Smooth muscle cell (in vitro differentiated cells): ENCODE measurements around the gene TAAR6. TPM values are rescaled to one million over a fixed set of nuclear protein-coding genes. Genes with fewer than 3 reads are reported as not detected.

Experiments
- DNase-seq: peaks from one replicate; lab custom pipeline; 2025; ENCODE audit not compliant: unreplicated experiment; lab: John Stamatoyannopoulos, UW
- H2AFZ ChIP-seq: fragments of 200-600 bp; sonication (generic); 2 replicates; pipeline ENCODE4 v1.6.0; 2016; ENCODE audit warnings: antibody characterized with exemption, low read depth, mild to moderate bottlenecking
- H3F3A ChIP-seq: fragments of 200-600 bp; sonication (generic); 2 replicates; pipeline ENCODE4 v1.6.0; 2017; ENCODE audit warnings: antibody characterized with exemption, low read depth
- H3K27ac ChIP-seq: fragments of 200-600 bp; sonication (generic); 2 replicates; pipeline ENCODE4 v1.5.1; 2016; ENCODE audit warnings: low read depth, mild to moderate bottlenecking
- H3K27me3 ChIP-seq: fragments of 200-600 bp; sonication (generic); 2 replicates; pipeline ENCODE4 v1.6.1; 2016; ENCODE audit warnings: low read depth, mild to moderate bottlenecking
- H3K36me3 ChIP-seq: fragments of 200-600 bp; sonication (generic); 2 replicates; pipeline ENCODE4 v1.5.1; 2016; ENCODE audit warnings: low read depth
- H3K4me1 ChIP-seq: fragments of 200-600 bp; sonication (generic); 2 replicates; pipeline ENCODE4 v1.5.1; 2016; ENCODE audit warnings: low read depth
- H3K4me2 ChIP-seq: fragments of 200-600 bp; sonication (generic); 2 replicates; pipeline ENCODE4 v1.6.0; 2016; ENCODE audit warnings: mild to moderate bottlenecking
- H3K4me3 ChIP-seq: fragments of 200-600 bp; sonication (generic); 2 replicates; pipeline ENCODE4 v1.5.1; 2016; ENCODE audit warnings: mild to moderate bottlenecking
- H3K79me2 ChIP-seq: fragments of 200-600 bp; sonication (generic); 2 replicates; pipeline ENCODE4 v1.6.0; 2016; ENCODE audit warnings: low read depth, mild to moderate bottlenecking
- H3K9ac ChIP-seq: fragments of 200-600 bp; sonication (generic); 2 replicates; pipeline ENCODE4 v1.6.0; 2016; ENCODE audit warnings: low read depth
- H3K9me3 ChIP-seq: fragments of 200-600 bp; sonication (generic); replicated peaks from 2 replicates; pipeline ENCODE4 v1.5.1; 2016; ENCODE audit warnings: low read depth
- H4K20me1 ChIP-seq: fragments of 200-600 bp; sonication (generic); 2 replicates; pipeline ENCODE4 v1.6.0; 2016; ENCODE audit warnings: low read depth
- WGBS: methylation state at CpG from one replicate; pipeline ENCODE4 v1.1.7; 2016; ENCODE audit warnings: low lambda C conversion rate; 5-methylcytosine and 5-hydroxymethylcytosine counted together
- polyA plus RNA-seq: library from polyadenylated mRNA; unstranded; fragments of >200 nt; fragmentation: Nextera tagmentation; extraction: Ambion mirVana; gene quantifications from 2 replicates; pipeline ENCODE4 v1.2.1, GENCODE V29; 2016
- total RNA-seq: library from RNA; depleted of rRNA; stranded (reverse); fragments of >200 nt; gene quantifications from 2 replicates; pipeline ENCODE4 v1.2.3, GENCODE V29; 2014
- TF ChIP-seq, protein P1 (sequence below): fragments of 200-600 bp; sonication (generic); IDR thresholded peaks from 2 replicates; pipeline ENCODE4 v1.5.1; 2017; ENCODE audit warnings: borderline replicate concordance, mild to moderate bottlenecking, antibody characterized with exemption; ENCODE audit not compliant: insufficient read depth, poor library complexity, severe bottlenecking

The TAAR6 gene
- not detected in 2 replicates for total RNA-seq
- polyA plus RNA-seq, result not detected in 2 replicates

DNA sequence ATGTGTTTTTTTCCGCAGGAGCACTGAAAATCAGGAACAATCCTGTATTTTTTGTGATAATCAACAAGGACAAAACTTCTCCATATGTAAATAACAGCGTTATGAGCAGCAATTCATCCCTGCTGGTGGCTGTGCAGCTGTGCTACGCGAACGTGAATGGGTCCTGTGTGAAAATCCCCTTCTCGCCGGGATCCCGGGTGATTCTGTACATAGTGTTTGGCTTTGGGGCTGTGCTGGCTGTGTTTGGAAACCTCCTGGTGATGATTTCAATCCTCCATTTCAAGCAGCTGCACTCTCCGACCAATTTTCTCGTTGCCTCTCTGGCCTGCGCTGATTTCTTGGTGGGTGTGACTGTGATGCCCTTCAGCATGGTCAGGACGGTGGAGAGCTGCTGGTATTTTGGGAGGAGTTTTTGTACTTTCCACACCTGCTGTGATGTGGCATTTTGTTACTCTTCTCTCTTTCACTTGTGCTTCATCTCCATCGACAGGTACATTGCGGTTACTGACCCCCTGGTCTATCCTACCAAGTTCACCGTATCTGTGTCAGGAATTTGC is at the start of gene TAAR6:
TSS of gene TAAR6 (plus strand) at position 102 of the 557 bp plus-strand sequence. CDS start at position 102, 0 bp downstream.
- no peak for DNase-seq
- Histone ChIP-seq H2AFZ (no peak within 1 kb of the TSS), H3K4me1 (no peaks in the 10 kb centered on the region), H3K9me3 (no peaks in the 10 kb centered on the region), H3K79me2 (no peaks in the 10 kb centered on the region), H3K4me2 (no peak within 1 kb of the TSS), H3K27me3 (peaks cover 13% of the 10 kb centered on the region), H4K20me1 (no peaks in the 10 kb centered on the region), H3F3A (no peaks in the 10 kb centered on the region), H3K9ac (no peak within 1 kb of the TSS), H3K27ac (no peak within 1 kb of the TSS), H3K4me3 (no peak within 1 kb of the TSS), H3K36me3 (no peaks in the 10 kb centered on the region)
- TF ChIP-seq, protein P1, sequence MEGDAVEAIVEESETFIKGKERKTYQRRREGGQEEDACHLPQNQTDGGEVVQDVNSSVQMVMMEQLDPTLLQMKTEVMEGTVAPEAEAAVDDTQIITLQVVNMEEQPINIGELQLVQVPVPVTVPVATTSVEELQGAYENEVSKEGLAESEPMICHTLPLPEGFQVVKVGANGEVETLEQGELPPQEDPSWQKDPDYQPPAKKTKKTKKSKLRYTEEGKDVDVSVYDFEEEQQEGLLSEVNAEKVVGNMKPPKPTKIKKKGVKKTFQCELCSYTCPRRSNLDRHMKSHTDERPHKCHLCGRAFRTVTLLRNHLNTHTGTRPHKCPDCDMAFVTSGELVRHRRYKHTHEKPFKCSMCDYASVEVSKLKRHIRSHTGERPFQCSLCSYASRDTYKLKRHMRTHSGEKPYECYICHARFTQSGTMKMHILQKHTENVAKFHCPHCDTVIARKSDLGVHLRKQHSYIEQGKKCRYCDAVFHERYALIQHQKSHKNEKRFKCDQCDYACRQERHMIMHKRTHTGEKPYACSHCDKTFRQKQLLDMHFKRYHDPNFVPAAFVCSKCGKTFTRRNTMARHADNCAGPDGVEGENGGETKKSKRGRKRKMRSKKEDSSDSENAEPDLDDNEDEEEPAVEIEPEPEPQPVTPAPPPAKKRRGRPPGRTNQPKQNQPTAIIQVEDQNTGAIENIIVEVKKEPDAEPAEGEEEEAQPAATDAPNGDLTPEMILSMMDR, result no peak
- WGBS, result 92% methylated on average over 15 of the region's 15 CpGs

GRCh38 chr6:132520953-132521352 is 49.2 kb upstream of the TAAR6 start:
- H3K4me1 ChIP-seq, result no peaks in the 10 kb centered on the region
- H3K4me3 ChIP-seq, result no peak overlapping the region
- H3K36me3 ChIP-seq, result no peaks in the 10 kb centered on the region
- H3K27ac ChIP-seq, result no peak overlapping the region
- H3K4me2 ChIP-seq, result no peak overlapping the region
- whole genome bisulfite sequencing, result 48% methylated on average over 2 of the region's 2 CpGs
- H3F3A ChIP-seq, result no peaks in the 10 kb centered on the region
- H3K27me3 ChIP-seq, result peaks cover 7% of the 10 kb centered on the region
- H3K9ac ChIP-seq, result no peak overlapping the region
- H4K20me1 ChIP-seq, result no peaks in the 10 kb centered on the region
- H2AFZ ChIP-seq, result no peak overlapping the region
- TF ChIP-seq, protein P1, result no peak
- H3K79me2 ChIP-seq, result no peaks in the 10 kb centered on the region
- no peak for DNase-seq
- no peaks in the 10 kb centered on the region for H3K9me3 ChIP-seq

DNA sequence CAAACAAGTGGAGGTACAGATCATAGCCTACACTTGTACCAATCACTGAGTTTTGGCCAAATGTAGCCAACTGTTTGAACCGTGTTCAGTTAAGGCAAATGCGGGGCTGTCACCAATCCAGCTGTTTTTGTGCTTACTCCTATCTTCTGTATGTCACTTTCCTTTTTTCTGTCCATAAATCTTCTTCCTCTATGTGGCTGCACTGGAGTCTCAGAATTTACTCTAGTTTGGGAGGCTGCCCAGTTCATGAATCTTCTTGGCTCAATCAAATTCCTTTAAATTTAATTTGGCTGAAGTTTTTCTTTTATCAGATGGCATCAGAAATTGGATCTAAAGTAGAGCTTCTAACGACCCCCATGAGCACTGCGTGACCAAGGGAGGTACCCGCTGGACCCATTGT is 45.5 kb upstream of the TAAR6 start:
- H3K27me3 ChIP-seq, result no peaks in the 10 kb centered on the region

More for the DNA sequence above, 45.5 kb upstream of the TAAR6 start:
- Histone ChIP-seq H3K4me2 (no peak overlapping the region), H3K9ac (no peak overlapping the region), H3F3A (no peaks in the 10 kb centered on the region), H4K20me1 (no peaks in the 10 kb centered on the region), H3K9me3 (no peaks in the 10 kb centered on the region), H3K4me1 (peaks cover 10% of the 10 kb centered on the region), H3K27ac (no peak overlapping the region), H3K36me3 (no peaks in the 10 kb centered on the region), H2AFZ (no peak overlapping the region), H3K79me2 (no peaks in the 10 kb centered on the region), H3K4me3 (no peak overlapping the region)
- no peak for DNase-seq
- TF ChIP-seq, protein P1, result no peak
- WGBS, result 92% methylated on average over 5 of the region's 5 CpGs
